Measurements from ENCODE around the gene KHNYN.

- TF ChIP-seq, protein P1, sequence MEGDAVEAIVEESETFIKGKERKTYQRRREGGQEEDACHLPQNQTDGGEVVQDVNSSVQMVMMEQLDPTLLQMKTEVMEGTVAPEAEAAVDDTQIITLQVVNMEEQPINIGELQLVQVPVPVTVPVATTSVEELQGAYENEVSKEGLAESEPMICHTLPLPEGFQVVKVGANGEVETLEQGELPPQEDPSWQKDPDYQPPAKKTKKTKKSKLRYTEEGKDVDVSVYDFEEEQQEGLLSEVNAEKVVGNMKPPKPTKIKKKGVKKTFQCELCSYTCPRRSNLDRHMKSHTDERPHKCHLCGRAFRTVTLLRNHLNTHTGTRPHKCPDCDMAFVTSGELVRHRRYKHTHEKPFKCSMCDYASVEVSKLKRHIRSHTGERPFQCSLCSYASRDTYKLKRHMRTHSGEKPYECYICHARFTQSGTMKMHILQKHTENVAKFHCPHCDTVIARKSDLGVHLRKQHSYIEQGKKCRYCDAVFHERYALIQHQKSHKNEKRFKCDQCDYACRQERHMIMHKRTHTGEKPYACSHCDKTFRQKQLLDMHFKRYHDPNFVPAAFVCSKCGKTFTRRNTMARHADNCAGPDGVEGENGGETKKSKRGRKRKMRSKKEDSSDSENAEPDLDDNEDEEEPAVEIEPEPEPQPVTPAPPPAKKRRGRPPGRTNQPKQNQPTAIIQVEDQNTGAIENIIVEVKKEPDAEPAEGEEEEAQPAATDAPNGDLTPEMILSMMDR (IDR thresholded peaks at IDR 0.05) = no peak
- TF ChIP-seq POLR2A (IDR thresholded peaks at IDR 0.05) = no peak
These were observed 41.1 kb upstream of the KHNYN start for GRCh38 chr14:24388474-24389179.
